OCI-LY7 (cell line): ENCODE data around the gene TECTB.

Experiments used
- EZH2phosphoT487 ChIP-seq: fragments of 200-600 bp; sonication (generic); IDR thresholded peaks from 2 replicates; pipeline ENCODE4 v1.6.1; 2018; ENCODE audit warnings: low read depth, borderline replicate concordance, mild to moderate bottlenecking, mixed run types, antibody characterized with exemption, low read length, moderate library complexity, mixed read lengths
- TF ChIP-seq, protein P1 (sequence below): fragments of 200-600 bp; sonication (generic); conservative IDR thresholded peaks from 2 replicates; pipeline ENCODE4 v1.5.1; 2014; ENCODE audit warnings: mild to moderate bottlenecking, antibody characterized with exemption, low read length, moderate library complexity, mixed read lengths

DNA sequence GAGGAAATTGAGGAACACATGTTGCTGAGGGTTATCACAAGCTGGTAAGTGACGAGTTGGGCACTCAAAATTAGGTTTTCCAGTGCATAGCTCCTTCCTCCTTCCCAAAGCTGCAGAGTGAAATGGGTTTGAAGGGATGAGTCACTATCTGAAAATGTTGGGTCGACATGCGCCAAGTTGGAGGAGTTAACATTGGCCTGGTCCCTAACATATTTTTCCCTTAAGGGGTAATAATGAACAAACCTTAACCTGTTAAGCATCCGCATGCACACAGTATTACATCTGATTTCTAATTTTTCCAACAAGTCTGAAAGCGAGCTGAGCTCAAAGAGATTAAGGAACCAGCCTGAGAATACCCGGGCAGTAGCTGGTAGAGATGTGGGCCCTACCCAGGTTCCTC lies 20.7 kb upstream of the TECTB start:
- TF ChIP-seq, protein P1, sequence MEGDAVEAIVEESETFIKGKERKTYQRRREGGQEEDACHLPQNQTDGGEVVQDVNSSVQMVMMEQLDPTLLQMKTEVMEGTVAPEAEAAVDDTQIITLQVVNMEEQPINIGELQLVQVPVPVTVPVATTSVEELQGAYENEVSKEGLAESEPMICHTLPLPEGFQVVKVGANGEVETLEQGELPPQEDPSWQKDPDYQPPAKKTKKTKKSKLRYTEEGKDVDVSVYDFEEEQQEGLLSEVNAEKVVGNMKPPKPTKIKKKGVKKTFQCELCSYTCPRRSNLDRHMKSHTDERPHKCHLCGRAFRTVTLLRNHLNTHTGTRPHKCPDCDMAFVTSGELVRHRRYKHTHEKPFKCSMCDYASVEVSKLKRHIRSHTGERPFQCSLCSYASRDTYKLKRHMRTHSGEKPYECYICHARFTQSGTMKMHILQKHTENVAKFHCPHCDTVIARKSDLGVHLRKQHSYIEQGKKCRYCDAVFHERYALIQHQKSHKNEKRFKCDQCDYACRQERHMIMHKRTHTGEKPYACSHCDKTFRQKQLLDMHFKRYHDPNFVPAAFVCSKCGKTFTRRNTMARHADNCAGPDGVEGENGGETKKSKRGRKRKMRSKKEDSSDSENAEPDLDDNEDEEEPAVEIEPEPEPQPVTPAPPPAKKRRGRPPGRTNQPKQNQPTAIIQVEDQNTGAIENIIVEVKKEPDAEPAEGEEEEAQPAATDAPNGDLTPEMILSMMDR, result no peak
- TF ChIP-seq EZH2phosphoT487, result no peak
